PFSK-1 (cell line): ENCODE measurements around the gene KIAA0232.

Experiments used
- FOXP2 ChIP-seq: optimal IDR thresholded peaks from 2 replicates; pipeline ENCODE3; 2011; ENCODE audit warnings: borderline replicate concordance, control low read depth, inconsistent platforms; ENCODE audit not compliant: insufficient read depth; ENCODE audit errors: extremely low read length, extremely low read depth
- POLR2AphosphoS5 ChIP-seq: IDR thresholded peaks from 2 replicates; pipeline ENCODE4 v1.6.1; 2012; ENCODE audit warnings: low read depth, mild to moderate bottlenecking, control low read depth, low read length, moderate library complexity
- SIN3A ChIP-seq: IDR thresholded peaks from 2 replicates; pipeline ENCODE4 v1.6.1; 2012; ENCODE audit warnings: mild to moderate bottlenecking, low read length, moderate library complexity, borderline replicate concordance; ENCODE audit not compliant: insufficient read depth
- TAF1 ChIP-seq: IDR thresholded peaks from 2 replicates; pipeline ENCODE4 v1.6.1; 2012; ENCODE audit warnings: low read length, control low read depth, borderline replicate concordance; ENCODE audit not compliant: insufficient read depth
- TF ChIP-seq, protein P1 (sequence below), 2 experiments: IDR thresholded peaks; 2 replicates each; pipeline versions ENCODE4 v1.6.1 to v1.8.0; 2011 to 2012; ENCODE audit warnings: low read depth in 2 of 2, low read length in 2 of 2, control low read depth in 1 of 2, inconsistent platforms in 1 of 2, mild to moderate bottlenecking in 1 of 2, moderate library complexity in 1 of 2; ENCODE audit not compliant: insufficient read depth in 1 of 2

The KIAA0232 gene

GRCh38 chr4:6740347-6740746 is 42.2 kb upstream of the KIAA0232 start:
- TF ChIP-seq TAF1 (no peak), POLR2AphosphoS5 (no peak), FOXP2 (no peak), SIN3A (no peak)
- TF ChIP-seq, protein P1, sequence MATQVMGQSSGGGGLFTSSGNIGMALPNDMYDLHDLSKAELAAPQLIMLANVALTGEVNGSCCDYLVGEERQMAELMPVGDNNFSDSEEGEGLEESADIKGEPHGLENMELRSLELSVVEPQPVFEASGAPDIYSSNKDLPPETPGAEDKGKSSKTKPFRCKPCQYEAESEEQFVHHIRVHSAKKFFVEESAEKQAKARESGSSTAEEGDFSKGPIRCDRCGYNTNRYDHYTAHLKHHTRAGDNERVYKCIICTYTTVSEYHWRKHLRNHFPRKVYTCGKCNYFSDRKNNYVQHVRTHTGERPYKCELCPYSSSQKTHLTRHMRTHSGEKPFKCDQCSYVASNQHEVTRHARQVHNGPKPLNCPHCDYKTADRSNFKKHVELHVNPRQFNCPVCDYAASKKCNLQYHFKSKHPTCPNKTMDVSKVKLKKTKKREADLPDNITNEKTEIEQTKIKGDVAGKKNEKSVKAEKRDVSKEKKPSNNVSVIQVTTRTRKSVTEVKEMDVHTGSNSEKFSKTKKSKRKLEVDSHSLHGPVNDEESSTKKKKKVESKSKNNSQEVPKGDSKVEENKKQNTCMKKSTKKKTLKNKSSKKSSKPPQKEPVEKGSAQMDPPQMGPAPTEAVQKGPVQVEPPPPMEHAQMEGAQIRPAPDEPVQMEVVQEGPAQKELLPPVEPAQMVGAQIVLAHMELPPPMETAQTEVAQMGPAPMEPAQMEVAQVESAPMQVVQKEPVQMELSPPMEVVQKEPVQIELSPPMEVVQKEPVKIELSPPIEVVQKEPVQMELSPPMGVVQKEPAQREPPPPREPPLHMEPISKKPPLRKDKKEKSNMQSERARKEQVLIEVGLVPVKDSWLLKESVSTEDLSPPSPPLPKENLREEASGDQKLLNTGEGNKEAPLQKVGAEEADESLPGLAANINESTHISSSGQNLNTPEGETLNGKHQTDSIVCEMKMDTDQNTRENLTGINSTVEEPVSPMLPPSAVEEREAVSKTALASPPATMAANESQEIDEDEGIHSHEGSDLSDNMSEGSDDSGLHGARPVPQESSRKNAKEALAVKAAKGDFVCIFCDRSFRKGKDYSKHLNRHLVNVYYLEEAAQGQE (IDR thresholded peaks at IDR 0.05; ENCODE audit: insufficient read depth in 1 of 2, low read depth in 2 of 2, low read length in 2 of 2), result no peak

- TF ChIP-seq FOXP2 (no peak), POLR2AphosphoS5 (no peak), TAF1 (no peak), SIN3A (no peak)
- TF ChIP-seq, protein P1 (IDR thresholded peaks at IDR 0.05; ENCODE audit: insufficient read depth in 1 of 2, low read depth in 2 of 2, low read length in 2 of 2), result no peak
These were observed 40.0 kb upstream of the KIAA0232 start for GRCh38 chr4:6742507-6742906.

DNA sequence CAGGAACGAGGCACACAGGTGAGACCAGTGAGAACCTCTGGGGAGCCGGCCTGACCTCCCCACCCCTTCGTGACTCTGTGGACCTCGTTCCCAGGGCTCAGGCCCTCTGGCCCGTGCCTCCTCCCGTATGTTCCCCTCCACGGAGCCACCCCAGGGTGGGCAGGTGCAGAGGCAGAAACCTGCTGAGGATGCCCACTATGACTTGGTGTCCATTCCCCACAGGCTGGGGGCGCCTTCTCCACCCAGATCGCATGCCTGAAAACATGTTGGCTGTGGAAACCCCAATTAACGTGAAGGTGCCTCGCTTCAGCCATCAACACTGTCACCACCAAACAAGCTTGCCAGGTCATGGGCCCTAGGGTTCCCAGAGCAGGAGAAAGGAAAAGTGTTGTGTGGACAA is 39.5 kb upstream of the KIAA0232 start:
- TF ChIP-seq FOXP2 (no peak), TAF1 (no peak)
- TF ChIP-seq, protein P1 (IDR thresholded peaks at IDR 0.05; ENCODE audit: insufficient read depth in 1 of 2, low read depth in 2 of 2, low read length in 2 of 2), result no peak

DNA sequence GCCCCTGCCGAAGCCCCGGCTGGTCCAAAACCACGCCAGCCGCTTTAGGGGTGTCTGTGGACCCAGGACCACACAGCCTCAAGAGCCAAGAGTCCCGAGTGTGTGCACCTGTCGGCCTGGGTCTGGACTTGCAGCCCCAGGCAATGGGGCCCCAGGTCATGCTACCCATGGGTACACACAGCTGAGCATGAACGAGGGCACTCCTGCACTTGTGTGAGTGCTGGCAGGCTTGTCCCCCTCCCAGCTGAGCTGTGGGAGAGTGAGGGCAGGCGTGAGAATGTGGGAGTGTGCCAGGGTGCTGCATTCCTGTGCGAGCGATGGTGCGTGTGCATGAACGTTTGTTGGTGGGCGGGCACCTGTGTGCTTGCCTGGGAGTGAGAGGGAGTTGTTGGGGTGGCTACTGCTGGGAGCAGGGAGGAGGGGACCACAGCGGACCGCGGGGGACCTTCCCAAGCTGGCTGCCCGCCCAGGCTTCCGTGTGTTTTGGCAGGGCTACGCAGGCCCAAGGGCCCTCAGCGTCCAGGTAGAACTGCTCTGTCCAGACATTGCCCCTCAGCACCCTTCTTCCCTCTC is 35.7 kb upstream of the KIAA0232 start:
- no peak for TF ChIP-seq TAF1
- no peak for TF ChIP-seq FOXP2
- TF ChIP-seq, protein P1 (IDR thresholded peaks at IDR 0.05; ENCODE audit: insufficient read depth in 1 of 2, low read depth in 2 of 2, low read length in 2 of 2), result no peak
- TF ChIP-seq SIN3A, result no peak
- TF ChIP-seq POLR2AphosphoS5, result no peak

GRCh38 chr4:6747294-6748051 is 35.1 kb upstream of the KIAA0232 start:
- TF ChIP-seq SIN3A, result no peak
- TF ChIP-seq FOXP2, result no peak
- no peak for TF ChIP-seq TAF1
- no peak for TF ChIP-seq POLR2AphosphoS5
- TF ChIP-seq, protein P1 (IDR thresholded peaks at IDR 0.05; ENCODE audit: insufficient read depth in 1 of 2, low read depth in 2 of 2, low read length in 2 of 2), result no peak
